Measurements from ENCODE around the gene SYTL5.

- no peak for TF ChIP-seq EZH2 (IDR thresholded peaks at IDR 0.05; ENCODE audit: insufficient read depth, poor library complexity, severe bottlenecking)
- no peak for TF ChIP-seq EZH2phosphoT487 (IDR thresholded peaks at IDR 0.05; ENCODE audit: insufficient read depth, low read depth)
These were observed 80.3 kb downstream of the SYTL5 start for GRCh38 chrX:38086451-38087215.

All from GM23248 (cell line).